Panc1 (cell line): ENCODE data around the gene CSHL1. TPM values are rescaled to one million over a fixed set of nuclear protein-coding genes. Genes with fewer than 3 reads are reported as not detected.
A peak's percentile ranks its signal among the peaks of the same experiment; 100 is the strongest.

Source experiments
- ATAC-seq: fragments of 200-7000 bp; cut with Tn5 transposase; 2 replicates; pipeline ENCODE4 v1.9.1; 2020; ENCODE audit warnings: mild to moderate bottlenecking, moderate library complexity
- BruUV-seq: library from RNA; stranded (reverse); fragments of 400-500 nt; replicated peaks from 2 replicates; lab custom pipeline; 2021; lab: Mats Ljungman, UMichigan
- CTCF ChIA-PET: fragments of 300-600 bp; sonication (Branson Sonifier 250); formaldehyde crosslinking; loops from one replicate; lab custom pipeline; 2022; ENCODE audit warnings: antibody characterized with exemption; lab: Charles Lee
- POLR2A ChIA-PET: fragments of 300-600 bp; sonication (Branson Sonifier 250); formaldehyde crosslinking; loops from one replicate; lab custom pipeline; 2022; ENCODE audit warnings: antibody characterized with exemption; lab: Charles Lee
- DNase-seq: peaks from one replicate; pipeline ENCODE4 v3.0.0-alpha.2; 2010; ENCODE audit warnings: low read depth, low spot score
- H3K27ac ChIP-seq: 2 replicates; pipeline ENCODE4 v1.5.1; 2011; ENCODE audit warnings: mild to moderate bottlenecking, low read length, inconsistent platforms
- H3K27me3 ChIP-seq: fragments of 200-500 bp; sonication (Bioruptor generic); 2 replicates; pipeline ENCODE4 v1.6.0; 2014; ENCODE audit warnings: low read length, inconsistent platforms; ENCODE audit not compliant: control insufficient read depth, insufficient read depth
- H3K36me3 ChIP-seq: fragments of 200-500 bp; sonication (Bioruptor generic); 2 replicates; pipeline ENCODE4 v1.5.1; 2014; ENCODE audit warnings: inconsistent platforms, mild to moderate bottlenecking, low read length, moderate library complexity; ENCODE audit not compliant: control insufficient read depth, insufficient read depth
- H3K4me1 ChIP-seq: 2 replicates; pipeline ENCODE4 v1.5.1; 2011; ENCODE audit warnings: inconsistent platforms, mild to moderate bottlenecking, low read length, moderate library complexity; ENCODE audit not compliant: control insufficient read depth, insufficient read depth
- H3K4me3 ChIP-seq, 2 experiments: 2 replicates each; pipeline ENCODE4 v1.5.1; 2011 to 2012; ENCODE audit warnings: low read depth in 2 of 2, low read length in 2 of 2, mild to moderate bottlenecking in 2 of 2, inconsistent platforms in 1 of 2, moderate library complexity in 1 of 2
- H3K9me3 ChIP-seq: fragments of 200-500 bp; sonication (Bioruptor generic); 2 replicates; pipeline ENCODE4 v1.5.1; 2014; ENCODE audit warnings: low read depth, mild to moderate bottlenecking, inconsistent platforms, low read length, moderate library complexity; ENCODE audit not compliant: control insufficient read depth, insufficient read depth
- CTCF ChIP-seq: fragments of 450-650 bp; IDR thresholded peaks from 2 replicates; pipeline ENCODE4 v1.5.1; 2017; ENCODE audit warnings: mild to moderate bottlenecking
- POLR2AphosphoS5 ChIP-seq: IDR thresholded peaks from 2 replicates; pipeline ENCODE4 v1.6.1; 2012; ENCODE audit warnings: mild to moderate bottlenecking, low read depth, low read length, moderate library complexity
- REST ChIP-seq, 2 experiments: IDR thresholded peaks; 2 replicates each; pipeline ENCODE4 v1.6.1; 2011 to 2012; ENCODE audit warnings: low read depth in 2 of 2, control low read depth in 1 of 2, low read length in 1 of 2, mild to moderate bottlenecking in 1 of 2, moderate library complexity in 1 of 2; ENCODE audit not compliant: insufficient read depth in 1 of 2
- SIN3A ChIP-seq: IDR thresholded peaks from 2 replicates; pipeline ENCODE4 v1.6.1; 2012; ENCODE audit warnings: low read depth, mild to moderate bottlenecking, low read length, moderate library complexity, borderline replicate concordance; ENCODE audit not compliant: insufficient read depth
- TCF7L2 ChIP-seq: IDR thresholded peaks from 2 replicates; pipeline ENCODE4 v1.6.1; 2011; ENCODE audit warnings: mild to moderate bottlenecking, low read depth, low read length, inconsistent platforms
- in situ Hi-C: cut with HindIII; loops from 2 replicates; pipeline ENCODE4 v1.10.0; 2016; ENCODE audit warnings: low sequenced_read_pairs, low pct_unique_long_range_greater_than_20kb
- intact Hi-C: fragments of 100-400 bp; cut with micrococcal nuclease; formaldehyde crosslinking; loops from one replicate; pipeline ENCODE4 v1.10.0; 2022; ENCODE audit not compliant: unreplicated experiment
- total RNA-seq: library from RNA; stranded (reverse); gene quantifications from one replicate; pipeline ENCODE4 v1.2.1, GENCODE V29; 2021; ENCODE audit not compliant: unreplicated experiment

Gene CSHL1
- total RNA-seq, 1 experiment from 2014 or later = not detected

- no peak for DNase-seq
- no peak overlapping the region for H3K4me3 ChIP-seq
- POLR2A ChIA-PET = no interaction called here
- H3K9me3 ChIP-seq = no peaks in the 10 kb centered on the region
- no peaks in the 10 kb centered on the region for H3K36me3 ChIP-seq
- intact Hi-C loops (no loop called here), in situ Hi-C loops (no loop called here)
- H3K27me3 ChIP-seq = no peaks in the 10 kb centered on the region
- CTCF ChIA-PET = no interaction called here
- no peak overlapping the region for H3K27ac ChIP-seq
- no TSS peak for BruUV-seq
- no peaks in the 10 kb centered on the region for H3K4me1 ChIP-seq
- 0 out of 2 replicates have a peak, but pooled peaks have one; percentile 26 for ATAC-seq
- TF ChIP-seq CTCF (no peak), REST (IDR thresholded peaks at IDR 0.05; ENCODE audit: insufficient read depth in 1 of 2, low read depth in 2 of 2, low read length in 1 of 2) (no peak), SIN3A (no peak), POLR2AphosphoS5 (no peak), TCF7L2 (no peak)
These were observed 28.3 kb upstream of the CSHL1 start for GRCh38 chr17:63939401-63939800.

DNA sequence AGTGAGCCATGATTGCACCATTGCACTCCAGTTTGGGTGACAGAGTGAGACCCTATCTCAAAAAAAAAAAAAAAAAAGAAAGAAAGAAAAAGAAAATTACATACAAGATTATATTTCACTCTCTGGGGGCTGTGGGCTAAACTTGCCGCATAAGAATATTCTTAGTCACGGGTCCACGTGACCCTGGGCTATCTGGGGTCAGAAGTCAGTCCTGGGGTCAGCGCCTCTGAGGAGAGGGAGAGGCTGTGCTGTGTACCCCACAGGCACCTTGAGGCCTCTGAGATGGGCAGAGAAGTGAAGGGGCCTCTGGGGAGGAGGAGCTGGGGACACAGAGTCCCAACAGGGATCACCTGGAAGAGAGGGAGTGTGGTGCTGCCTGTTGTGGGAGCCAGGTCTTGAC, 26.9 kb upstream of the CSHL1 start:
- ATAC-seq = no peak
- Histone ChIP-seq H3K36me3 (no peaks in the 10 kb centered on the region), H3K27me3 (no peaks in the 10 kb centered on the region), H3K4me3 (no peak overlapping the region), H3K4me1 (no peaks in the 10 kb centered on the region), H3K27ac (no peak overlapping the region), H3K9me3 (no peaks in the 10 kb centered on the region)
- in situ Hi-C loops (no loop called here), intact Hi-C loops (no loop called here)
- TF ChIP-seq POLR2AphosphoS5 = no peak
- no peak for TF ChIP-seq CTCF
- no peak for TF ChIP-seq REST (IDR thresholded peaks at IDR 0.05; ENCODE audit: insufficient read depth in 1 of 2, low read depth in 2 of 2, low read length in 1 of 2)
- TF ChIP-seq SIN3A = no peak
- no peak for TF ChIP-seq TCF7L2
- POLR2A ChIA-PET = no interaction called here
- BruUV-seq = no TSS peak
- no peak for DNase-seq
- CTCF ChIA-PET = no interaction called here
